Measurements from ENCODE around the gene EDRF1.

Gene EDRF1

DNA sequence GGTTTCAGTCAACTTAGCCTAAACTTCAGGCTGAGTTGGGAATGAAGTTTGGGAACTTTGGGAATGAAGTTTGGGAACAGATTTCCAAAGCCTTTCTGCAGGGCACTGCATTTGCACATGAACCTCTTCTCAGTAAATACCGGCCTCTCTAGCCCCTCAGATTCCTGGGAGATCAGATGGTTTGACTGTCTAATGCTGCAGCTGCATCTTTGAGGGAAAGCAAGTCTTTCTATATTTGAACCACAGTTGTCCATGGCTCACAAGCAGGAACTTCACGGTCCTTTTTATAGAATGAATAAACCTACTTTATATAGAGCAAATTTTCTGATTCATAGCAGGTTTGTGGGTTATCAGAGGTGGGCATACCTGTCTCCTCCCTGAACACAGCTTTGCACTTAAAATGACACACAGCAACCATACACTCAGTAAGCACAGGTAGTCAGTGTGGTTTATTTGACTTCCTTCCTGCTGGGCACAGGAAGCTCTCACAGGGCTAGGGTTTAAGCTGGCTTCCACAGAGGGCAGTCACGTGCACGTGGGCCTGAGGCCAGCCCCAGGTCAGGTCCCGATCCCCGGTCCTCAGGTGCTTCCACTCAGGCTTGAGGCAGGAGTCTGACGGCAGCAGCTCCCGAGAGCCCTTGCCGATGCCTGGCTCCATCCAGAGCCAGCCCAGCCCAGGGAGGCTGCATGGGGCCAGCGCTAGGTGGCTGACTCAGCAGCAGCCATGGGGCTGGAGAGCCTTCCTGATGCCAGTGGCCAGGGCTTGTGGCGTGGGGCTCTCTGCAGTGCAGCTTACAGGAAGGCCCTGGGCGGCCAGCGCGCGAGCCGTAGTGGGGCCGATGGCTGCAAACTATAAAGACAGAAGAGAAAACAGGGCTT lies 68.9 kb downstream of the EDRF1 start:
- no peak for DNase-seq (ENCODE audit: low read depth in 2 of 2)

DNA sequence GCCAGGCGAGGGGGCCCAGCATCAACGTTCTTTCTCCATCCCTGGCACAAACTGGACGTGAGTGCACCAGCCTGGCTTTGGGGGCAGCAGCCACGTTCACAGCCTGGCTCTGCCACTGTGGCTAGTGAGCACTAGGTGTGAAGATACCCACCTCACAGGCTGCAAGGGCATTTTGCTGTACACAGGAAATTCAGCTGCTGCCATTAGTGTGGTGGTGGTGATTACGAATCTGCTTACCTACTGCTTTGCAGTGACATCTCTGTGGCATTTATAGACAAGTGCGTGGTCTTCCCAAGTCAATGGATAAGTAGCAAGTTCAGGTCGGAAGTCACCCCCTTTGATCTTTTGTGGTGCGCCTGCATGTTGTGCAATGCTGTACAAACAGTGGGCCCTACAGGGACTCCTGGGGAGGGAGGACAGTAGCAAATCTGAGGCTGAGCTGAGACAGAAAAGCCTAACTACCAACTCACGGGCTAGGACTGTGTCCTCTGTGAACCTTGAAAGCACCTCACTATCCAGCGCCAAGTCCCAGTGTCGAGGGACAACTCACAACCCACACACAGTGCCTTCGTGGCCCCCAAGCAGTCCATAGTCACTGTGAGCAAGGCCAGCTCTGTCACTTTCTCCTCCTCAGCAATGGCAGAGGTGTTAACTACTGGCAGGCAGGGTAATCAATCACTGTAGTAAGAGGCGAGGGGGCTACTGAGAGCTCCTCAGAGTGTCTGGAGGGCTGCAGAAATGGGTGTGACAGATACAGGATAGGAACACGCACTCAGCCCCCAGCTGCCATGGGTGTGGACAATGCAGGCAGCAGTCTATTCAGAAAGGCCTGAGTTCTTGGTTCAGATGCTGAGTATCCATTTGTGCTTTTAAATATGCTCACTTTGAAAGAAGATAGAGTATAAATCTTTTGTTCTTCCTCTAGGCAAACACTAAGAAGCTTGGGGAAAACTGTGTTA lies 73.1 kb downstream of the EDRF1 start:
- no peak for DNase-seq (ENCODE audit: low read depth in 2 of 2)

DNA sequence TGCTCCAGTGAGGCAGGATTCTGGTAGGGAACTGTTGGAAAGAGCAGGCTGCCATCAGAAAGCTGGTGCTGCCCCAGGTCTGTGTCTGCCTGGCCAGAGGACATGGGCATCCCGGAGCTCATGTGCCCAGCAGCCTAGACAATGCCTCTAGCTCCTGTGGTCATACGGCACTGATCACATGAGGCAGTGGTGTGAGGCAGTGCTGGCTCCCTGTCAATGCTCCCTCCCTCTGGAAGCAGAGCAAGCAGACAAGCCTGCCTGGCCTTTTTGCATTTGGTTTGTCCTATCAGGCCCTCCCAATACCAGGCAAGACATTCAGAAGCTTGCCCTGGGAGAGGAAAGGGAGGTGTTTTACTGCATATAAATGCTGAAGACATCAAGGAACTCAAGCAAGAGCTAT lies 75.6 kb downstream of the EDRF1 start:
- no peak for DNase-seq (ENCODE audit: low read depth in 2 of 2)

DNA sequence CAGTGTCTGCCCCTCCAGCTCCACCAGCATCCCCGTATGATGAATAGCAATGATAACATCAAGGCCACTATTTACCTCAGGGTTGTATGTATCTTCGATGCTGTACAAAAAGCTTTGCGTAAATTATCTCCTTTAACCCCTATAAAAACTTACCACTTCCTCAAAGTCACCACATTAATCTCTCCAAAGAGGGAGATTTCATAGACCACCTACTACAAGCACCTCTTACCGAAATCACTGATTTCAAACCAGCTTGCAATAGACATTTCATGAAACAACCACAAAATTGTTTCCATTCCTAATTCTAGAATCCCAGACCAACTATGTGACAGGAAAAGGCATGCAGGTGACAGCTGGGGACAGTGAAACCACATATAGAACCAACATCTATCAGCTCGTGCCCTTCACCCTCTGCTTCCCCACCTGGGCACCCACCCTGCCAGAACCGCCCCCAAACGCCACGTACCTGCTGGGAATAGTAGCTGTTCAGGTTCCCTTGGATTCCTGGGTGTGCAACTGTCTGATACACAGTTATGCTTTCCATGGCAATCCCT lies 76.2 kb downstream of the EDRF1 start:
- DNase-seq (ENCODE audit: low read depth in 2 of 2) = no peak

DNA sequence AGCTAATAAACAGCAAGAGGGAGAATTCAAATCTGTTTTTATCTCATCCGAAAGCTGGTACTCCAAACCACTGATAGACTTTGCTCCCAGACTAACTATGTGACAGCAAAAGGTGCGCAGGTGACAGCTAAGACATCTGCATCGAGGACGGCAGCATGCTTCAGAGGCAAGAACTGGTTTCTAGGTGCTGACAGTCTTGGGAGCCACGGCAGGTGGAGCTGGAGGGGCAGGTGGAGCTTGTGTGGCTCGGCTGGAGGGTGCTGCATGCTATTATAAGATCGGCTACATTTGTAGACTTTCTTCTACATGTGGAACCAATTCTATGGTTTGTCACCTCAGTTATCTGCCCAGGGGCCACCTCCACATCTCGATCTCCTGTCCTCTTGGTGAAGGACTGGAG lies 77.9 kb downstream of the EDRF1 start:
- DNase-seq (ENCODE audit: low read depth in 2 of 2) = no peak

DNA sequence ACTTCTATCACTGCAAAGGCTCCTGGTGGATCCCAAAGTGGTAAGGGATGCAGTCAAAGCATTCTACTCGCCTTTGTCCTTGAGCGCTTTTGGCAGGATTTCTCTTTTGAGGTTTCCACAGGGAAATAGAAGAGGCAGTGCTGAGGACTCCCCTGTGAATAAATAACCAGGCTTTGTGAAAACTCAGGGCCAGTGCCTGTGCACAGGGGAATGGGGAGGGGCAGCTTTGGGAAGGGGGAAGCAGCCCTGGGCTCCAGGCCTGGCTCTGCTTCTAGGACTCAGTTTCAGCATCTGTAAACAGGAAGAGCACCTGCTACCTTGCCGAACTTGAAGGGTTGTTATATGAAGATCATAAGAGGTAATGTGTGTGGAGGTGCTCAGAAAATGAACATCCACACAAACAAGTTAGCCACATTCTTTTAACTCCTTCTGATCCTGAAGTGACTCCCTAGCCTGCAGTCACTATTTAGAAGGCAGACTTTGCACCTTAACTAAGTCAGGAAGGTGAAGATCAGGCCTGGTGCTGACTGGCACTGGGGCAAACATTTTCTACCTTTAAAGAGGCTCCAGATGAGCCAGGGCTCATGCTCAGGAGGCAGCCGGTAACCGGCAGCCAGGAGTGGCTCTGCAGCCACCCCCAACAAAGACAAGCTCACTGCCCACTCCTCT lies 78.6 kb downstream of the EDRF1 start:
- no peak for DNase-seq (ENCODE audit: low read depth in 2 of 2)

DNA sequence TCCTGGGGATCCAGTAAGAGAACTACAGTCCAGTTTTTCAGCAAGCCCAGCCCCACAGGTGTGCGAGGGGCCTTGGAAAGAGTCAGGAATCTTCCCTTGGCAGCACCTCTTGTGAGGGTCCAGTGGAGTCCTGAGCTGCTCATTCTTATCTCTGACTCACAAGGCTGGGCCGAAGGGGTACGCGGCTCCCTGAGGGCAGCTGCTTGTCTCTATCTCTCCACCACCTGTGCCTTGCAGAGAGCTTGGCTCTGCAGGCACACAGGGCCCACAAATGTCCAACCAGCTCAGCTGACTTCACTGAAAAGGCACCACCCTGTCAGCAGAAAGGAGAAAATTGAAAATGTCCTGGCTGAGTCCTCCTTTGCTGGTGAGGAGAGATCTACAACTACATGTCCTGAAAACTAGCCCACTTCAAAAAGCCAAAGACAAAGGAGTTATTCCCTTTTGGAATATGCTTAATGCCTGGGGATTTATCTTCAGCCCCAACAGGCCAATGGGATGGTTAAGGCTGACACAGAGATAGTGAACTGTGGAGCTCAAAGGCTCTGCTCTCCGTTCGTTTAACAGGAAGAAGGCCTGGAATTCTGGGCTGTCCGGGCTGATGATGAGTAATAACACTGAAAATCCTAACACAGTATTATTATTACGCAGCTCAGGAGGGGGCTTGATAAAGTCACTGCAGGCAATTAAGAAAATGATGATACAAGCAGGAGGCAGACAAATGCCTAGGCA lies 80.1 kb downstream of the EDRF1 start:
- DNase-seq (ENCODE audit: low read depth in 2 of 2) = no peak

DNA sequence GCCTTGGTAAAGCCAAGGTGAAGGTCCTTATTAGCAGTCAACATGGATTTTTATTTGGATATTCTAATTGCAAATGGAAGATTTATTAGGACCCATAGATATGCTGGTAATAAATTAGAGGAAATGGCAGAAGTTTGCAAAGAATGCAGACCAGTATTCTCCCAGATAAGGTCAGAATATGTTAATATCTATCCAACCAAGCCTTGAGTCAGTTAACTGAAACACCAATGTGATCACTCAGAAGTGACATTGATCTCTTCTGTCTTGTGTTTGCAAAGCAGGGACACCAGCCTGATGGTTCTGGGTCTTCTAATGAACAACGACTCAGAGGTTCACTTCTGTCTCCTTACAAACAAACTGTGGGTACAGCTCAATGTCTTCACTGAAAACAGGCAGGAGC lies 82.1 kb downstream of the EDRF1 start:
- no peak for DNase-seq (ENCODE audit: low read depth in 2 of 2)

DNA sequence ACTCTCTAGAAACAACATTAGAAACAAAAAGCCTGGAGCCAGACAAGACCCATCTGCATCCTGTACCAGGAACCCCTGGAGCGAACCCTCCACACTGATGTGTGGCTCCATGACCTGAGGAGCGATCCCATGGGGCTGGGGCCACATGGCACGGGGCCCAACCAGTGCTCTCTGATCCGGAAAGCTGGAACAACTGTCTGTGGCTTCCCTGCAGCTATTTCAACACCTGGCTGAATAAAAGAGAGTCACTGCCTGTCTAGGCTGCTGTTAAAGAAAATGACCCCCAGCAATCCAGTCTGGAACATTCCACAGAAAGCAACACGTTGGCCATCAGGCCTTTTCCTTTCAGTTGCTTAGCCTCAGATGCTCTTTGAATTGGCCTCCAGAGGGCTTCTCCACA lies 82.6 kb downstream of the EDRF1 start:
- no peak for DNase-seq (ENCODE audit: low read depth in 2 of 2)

DNA sequence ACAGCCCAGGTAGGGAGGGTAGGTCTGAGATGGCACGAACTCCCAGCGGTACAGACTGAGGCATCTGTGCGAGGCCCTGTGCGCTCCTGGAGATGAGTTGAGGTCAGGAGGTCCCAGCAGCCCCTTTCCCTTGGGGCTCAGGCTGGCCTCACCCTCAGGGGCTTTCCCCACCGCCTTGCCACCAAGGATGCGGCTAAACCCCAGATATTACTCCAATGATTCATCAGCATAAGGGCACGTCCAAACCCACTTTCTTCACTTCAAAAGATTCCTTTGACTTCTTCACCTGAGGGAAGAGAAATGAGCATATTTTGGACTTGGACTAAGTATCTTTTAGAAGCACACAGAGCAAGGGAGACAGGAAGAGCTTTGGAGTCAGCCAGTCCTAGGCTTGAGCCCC lies 83.2 kb downstream of the EDRF1 start:
- no peak for DNase-seq (ENCODE audit: low read depth in 2 of 2)

DNA sequence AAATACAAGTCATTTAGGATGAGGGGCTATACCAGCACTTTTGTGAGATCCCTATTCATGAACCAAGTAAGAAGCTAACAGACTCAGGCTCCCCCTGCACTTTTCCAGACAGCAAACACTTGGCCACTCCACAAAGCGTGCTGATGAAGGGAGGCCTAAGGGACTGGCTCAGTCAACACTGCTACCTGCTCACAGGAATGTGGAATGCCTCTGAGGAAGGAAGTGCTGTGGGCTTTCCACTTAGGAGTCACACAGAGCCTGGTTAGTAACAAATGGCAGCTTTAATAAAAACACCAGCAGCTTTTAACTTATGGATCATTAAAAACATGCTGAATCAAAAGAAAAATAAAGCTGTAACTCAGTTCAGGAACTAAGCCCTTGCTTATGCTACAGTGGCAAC lies 88.5 kb downstream of the EDRF1 start:
- DNase-seq (ENCODE audit: low read depth in 2 of 2) = no peak

DNA sequence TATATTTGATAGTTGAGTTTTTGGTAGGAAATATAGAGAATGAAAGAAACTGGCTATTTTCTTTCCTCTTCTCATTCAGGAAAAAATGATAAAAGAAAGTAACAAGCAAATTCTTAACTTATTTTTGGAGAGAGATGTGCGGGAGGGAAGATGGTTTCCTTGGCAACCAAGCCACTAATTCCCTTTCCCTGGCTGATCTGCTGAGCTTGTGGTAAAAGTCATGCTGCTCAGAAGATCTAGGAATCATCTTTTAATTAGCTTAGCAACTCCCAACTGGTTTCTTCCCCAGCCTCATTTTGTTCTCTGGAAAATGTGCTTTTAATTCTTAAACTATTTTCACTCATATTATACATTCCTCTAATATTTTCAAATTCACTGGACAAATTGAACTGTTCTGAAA lies 91.7 kb downstream of the EDRF1 start:
- no peak for DNase-seq (ENCODE audit: low read depth in 2 of 2)

DNA sequence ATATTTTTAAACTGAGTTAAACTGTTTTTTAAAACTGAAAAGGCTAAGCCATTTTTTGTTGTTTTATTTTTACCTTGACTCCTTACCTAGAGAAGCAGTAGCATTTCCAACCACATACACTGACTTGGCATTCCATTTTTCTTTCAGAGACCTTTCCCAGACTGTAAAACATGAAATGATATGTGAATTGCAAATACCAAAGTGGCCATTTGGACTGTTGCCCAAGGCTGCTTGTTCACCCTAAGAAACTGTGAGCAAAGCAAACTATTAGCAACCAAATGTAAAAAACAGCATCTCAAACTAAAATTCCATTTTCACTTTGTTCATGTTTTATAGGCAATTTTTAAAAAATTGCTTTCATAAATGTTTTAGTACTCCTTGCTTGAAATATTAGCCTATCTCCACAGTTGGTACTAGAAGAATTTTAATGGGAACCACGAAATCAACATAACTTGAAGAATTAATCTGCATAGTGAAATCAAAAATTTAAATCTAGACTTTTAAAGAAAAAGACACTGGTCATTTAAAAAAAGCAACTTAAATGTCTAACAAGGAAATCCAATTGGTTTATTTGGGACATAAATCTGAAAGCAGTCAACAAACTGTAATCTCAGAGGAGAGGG lies 92.7 kb downstream of the EDRF1 start:
- DNase-seq (ENCODE audit: low read depth in 2 of 2) = no peak
